ENCODE data around the gene MAPKBP1.

DNA sequence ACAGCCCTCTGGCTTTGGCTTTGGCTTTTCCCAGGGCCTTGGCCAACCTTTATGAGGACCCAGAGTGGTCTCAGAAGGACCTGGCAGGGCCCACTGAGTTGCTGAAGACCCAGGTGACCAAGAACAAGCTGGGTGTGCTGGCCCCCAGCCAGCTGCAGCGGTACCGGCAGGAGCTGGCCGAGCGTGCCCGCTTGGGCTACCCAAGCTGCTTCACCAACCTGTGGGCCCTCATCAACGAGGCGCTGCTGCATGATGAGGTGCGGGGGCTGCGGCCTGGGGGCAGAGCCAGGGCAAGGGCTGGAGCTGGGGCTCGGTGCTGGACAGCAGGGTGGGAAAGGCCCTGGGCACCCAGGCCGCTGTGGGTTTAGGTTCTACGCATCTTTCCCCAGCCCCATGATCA lies 70.5 kb downstream of the MAPKBP1 start:
- TF ChIP-seq, protein P1, sequence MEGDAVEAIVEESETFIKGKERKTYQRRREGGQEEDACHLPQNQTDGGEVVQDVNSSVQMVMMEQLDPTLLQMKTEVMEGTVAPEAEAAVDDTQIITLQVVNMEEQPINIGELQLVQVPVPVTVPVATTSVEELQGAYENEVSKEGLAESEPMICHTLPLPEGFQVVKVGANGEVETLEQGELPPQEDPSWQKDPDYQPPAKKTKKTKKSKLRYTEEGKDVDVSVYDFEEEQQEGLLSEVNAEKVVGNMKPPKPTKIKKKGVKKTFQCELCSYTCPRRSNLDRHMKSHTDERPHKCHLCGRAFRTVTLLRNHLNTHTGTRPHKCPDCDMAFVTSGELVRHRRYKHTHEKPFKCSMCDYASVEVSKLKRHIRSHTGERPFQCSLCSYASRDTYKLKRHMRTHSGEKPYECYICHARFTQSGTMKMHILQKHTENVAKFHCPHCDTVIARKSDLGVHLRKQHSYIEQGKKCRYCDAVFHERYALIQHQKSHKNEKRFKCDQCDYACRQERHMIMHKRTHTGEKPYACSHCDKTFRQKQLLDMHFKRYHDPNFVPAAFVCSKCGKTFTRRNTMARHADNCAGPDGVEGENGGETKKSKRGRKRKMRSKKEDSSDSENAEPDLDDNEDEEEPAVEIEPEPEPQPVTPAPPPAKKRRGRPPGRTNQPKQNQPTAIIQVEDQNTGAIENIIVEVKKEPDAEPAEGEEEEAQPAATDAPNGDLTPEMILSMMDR (IDR thresholded peaks at IDR 0.05) = no peak
- no peak for TF ChIP-seq ZFX (IDR thresholded peaks at IDR 0.05; ENCODE audit: borderline replicate concordance)

All from 22Rv1 (cell line).